Uterus (tissue), 2 donors: ENCODE results near the gene WDR77.

Source experiments
- CTCF ChIP-seq, 4 experiments: fragments of 200-600 bp in 2 of 4; fragments of 450-650 bp in 2 of 4; sonication (generic) in 2 of 4; IDR thresholded peaks; one replicate each; pipeline ENCODE4 v1.5.1; 2016 to 2019; ENCODE audit warnings: antibody characterized with exemption in 4 of 4, mild to moderate bottlenecking in 2 of 4, moderate library complexity in 1 of 4
- POLR2A ChIP-seq, 2 donors: fragments of 450-650 bp; IDR thresholded peaks; one replicate each; pipeline ENCODE4 v1.6.1; 2016; ENCODE audit warnings: antibody characterized with exemption in 2 of 2, mild to moderate bottlenecking in 1 of 2, moderate library complexity in 1 of 2

- peak; percentile 45 to 66 (median 58) for TF ChIP-seq CTCF (IDR thresholded peaks at IDR 0.05)
- no peak for TF ChIP-seq POLR2A (IDR thresholded peaks at IDR 0.05)
Observed at GRCh38 chr1:111399792-111400610, 49.1 kb downstream of the WDR77 start.
